Neural crest cell (in vitro differentiated cells): ENCODE data around the gene VRK1. TPM values are rescaled to one million over a fixed set of nuclear protein-coding genes. Genes with fewer than 3 reads are reported as not detected.

Experiments
- DNase-seq: peaks from one replicate; pipeline ENCODE4 v3.0.0; 2021; ENCODE audit warnings: low read depth, mixed read lengths, low spot score
- H3K27ac Mint-ChIP-seq: one replicate; pipeline ENCODE4 v1.8.0; 2021; ENCODE audit warnings: mild to moderate bottlenecking, mixed read lengths; ENCODE audit not compliant: unreplicated experiment
- H3K27me3 Mint-ChIP-seq: 2 replicates; pipeline ENCODE4 v1.8.0; 2021; ENCODE audit warnings: low read depth, mild to moderate bottlenecking, mixed read lengths
- H3K36me3 Mint-ChIP-seq: 2 replicates; pipeline ENCODE4 v1.8.0; 2021; ENCODE audit warnings: low read depth, mild to moderate bottlenecking, mixed read lengths
- H3K4me1 Mint-ChIP-seq: 2 replicates; pipeline ENCODE4 v1.8.0; 2021; ENCODE audit warnings: mixed read lengths
- H3K4me3 Mint-ChIP-seq: one replicate; pipeline ENCODE4 v1.8.0; 2021; ENCODE audit warnings: mild to moderate bottlenecking, mixed read lengths
- H3K9me3 Mint-ChIP-seq: 2 replicates; pipeline ENCODE4 v1.8.0; 2021; ENCODE audit warnings: mixed read lengths
- CTCF ChIP-seq: fragments of 200-600 bp; sonication (generic); conservative IDR thresholded peaks from 2 replicates; pipeline ENCODE4 v1.5.0; 2021; ENCODE audit warnings: antibody characterized with exemption, mild to moderate bottlenecking
- total RNA-seq: library from RNA; stranded (reverse); gene quantifications from 2 replicates; pipeline ENCODE4 v1.2.1, GENCODE V29; 2021

Gene VRK1
- total RNA-seq, 1 donor from 2014 or later, result 62.1 TPM

- DNase-seq, result no peak
- Mint-ChIP-seq H3K4me1 (peaks cover 19% of the 10 kb centered on the region), H3K27me3 (no peaks in the 10 kb centered on the region), H3K9me3 (peaks cover 12% of the 10 kb centered on the region), H3K4me3 (no peak overlapping the region), H3K27ac (no peak overlapping the region), H3K36me3 (peaks cover 24% of the 10 kb centered on the region)
- TF ChIP-seq CTCF, result no peak
Measured at GRCh38 chr14:96914571-96915128, 117.5 kb downstream of the VRK1 start.

GRCh38 chr14:96915478-96915877 is 118.3 kb downstream of the VRK1 start:
- TF ChIP-seq CTCF, result no peak
- Mint-ChIP-seq H3K27me3 (no peaks in the 10 kb centered on the region), H3K9me3 (peaks cover 7% of the 10 kb centered on the region), H3K27ac (no peak overlapping the region), H3K4me3 (no peak overlapping the region), H3K4me1 (peaks cover 19% of the 10 kb centered on the region), H3K36me3 (peaks cover 16% of the 10 kb centered on the region)
- no peak for DNase-seq

- no peak overlapping the region for H3K4me3 Mint-ChIP-seq
- peaks cover 7% of the 10 kb centered on the region for H3K9me3 Mint-ChIP-seq
- peaks cover 15% of the 10 kb centered on the region for H3K4me1 Mint-ChIP-seq
- H3K27me3 Mint-ChIP-seq, result no peaks in the 10 kb centered on the region
- peaks cover 15% of the 10 kb centered on the region for H3K36me3 Mint-ChIP-seq
- H3K27ac Mint-ChIP-seq, result no peak overlapping the region
- TF ChIP-seq CTCF, result no peak
- no peak for DNase-seq
Measured at GRCh38 chr14:96916751-96917150, 119.6 kb downstream of the VRK1 start.

GRCh38 chr14:96917442-96917963 is 120.3 kb downstream of the VRK1 start:
- TF ChIP-seq CTCF, result no peak
- Mint-ChIP-seq H3K4me3 (no peak overlapping the region), H3K36me3 (peaks cover 14% of the 10 kb centered on the region), H3K9me3 (peaks cover 5% of the 10 kb centered on the region), H3K27me3 (no peaks in the 10 kb centered on the region), H3K4me1 (peaks cover 8% of the 10 kb centered on the region), H3K27ac (no peak overlapping the region)
- DNase-seq, result no peak

GRCh38 chr14:96920023-96920422 is 122.8 kb downstream of the VRK1 start:
- Mint-ChIP-seq H3K27ac (no peak overlapping the region), H3K4me3 (no peak overlapping the region), H3K9me3 (peaks cover 3% of the 10 kb centered on the region), H3K36me3 (peaks cover 11% of the 10 kb centered on the region), H3K4me1 (peaks cover 8% of the 10 kb centered on the region), H3K27me3 (no peaks in the 10 kb centered on the region)
- TF ChIP-seq CTCF, result no peak
- DNase-seq, result no peak
